Measurements from ENCODE around the gene NSMCE1.
A peak's percentile ranks its signal among the peaks of the same experiment; 100 is the strongest.
"Not testable (repeated sequence)": the region's sequence is repeated elsewhere in the genome, so short reads cannot be mapped to it uniquely, and the experiment has no call there.

The NSMCE1 gene

GRCh38 chr16:27211026-27211425, 57.5 kb downstream of the NSMCE1 start:
- DNase-seq: no peak

GRCh38 chr16:27210174-27210573, 58.4 kb downstream of the NSMCE1 start:
- no peak for DNase-seq

GRCh38 chr16:27209591-27209990, 59.0 kb downstream of the NSMCE1 start:
- no peak for DNase-seq

- no peak for DNase-seq
Measured at GRCh38 chr16:27208796-27209195, 59.8 kb downstream of the NSMCE1 start.

GRCh38 chr16:27208081-27208680, 60.4 kb downstream of the NSMCE1 start:
- DNase-seq: no peak

GRCh38 chr16:27207121-27207520, 61.5 kb downstream of the NSMCE1 start:
- DNase-seq: not testable (repeated sequence)

- no peak for DNase-seq
Measured at GRCh38 chr16:27205423-27206065, 63.0 kb downstream of the NSMCE1 start.

- no peak for DNase-seq
Measured at GRCh38 chr16:27204312-27204915, 64.2 kb downstream of the NSMCE1 start.

- peak; percentile 100 for DNase-seq
Measured at GRCh38 chr16:27203507-27204311, 64.9 kb downstream of the NSMCE1 start, which contains the start of gene KDM8. TSS of gene KDM8 (plus strand) at chr16:27203526. CDS start at chr16:27210124, 6,598 bp downstream.

GRCh38 chr16:27202923-27203506, 65.6 kb downstream of the NSMCE1 start:
- peak; percentile 91 for DNase-seq

GRCh38 chr16:27200914-27201313, 67.7 kb downstream of the NSMCE1 start:
- DNase-seq: not testable (repeated sequence)

- peak; percentile 81 for DNase-seq
Measured at GRCh38 chr16:27199736-27200135, 68.8 kb downstream of the NSMCE1 start.

- no peak for DNase-seq
Measured at GRCh38 chr16:27199235-27199586, 69.4 kb downstream of the NSMCE1 start.

- DNase-seq: no peak
Measured at GRCh38 chr16:27198451-27199234, 69.9 kb downstream of the NSMCE1 start.

GRCh38 chr16:27197004-27197403, 71.6 kb downstream of the NSMCE1 start:
- DNase-seq: no peak

- DNase-seq: no peak
Measured at GRCh38 chr16:27195941-27196595, 72.5 kb downstream of the NSMCE1 start.

- DNase-seq: no peak
Measured at GRCh38 chr16:27195076-27195741, 73.4 kb downstream of the NSMCE1 start.

- DNase-seq: no peak
Measured at GRCh38 chr16:27193300-27193990, 75.1 kb downstream of the NSMCE1 start.

- DNase-seq: no peak
Measured at GRCh38 chr16:27191352-27191924, 77.1 kb downstream of the NSMCE1 start.

- no peak for DNase-seq
Measured at GRCh38 chr16:27190316-27190871, 78.2 kb downstream of the NSMCE1 start.
